HepG2 (cell line): ENCODE results near the gene PSMD1. TPM values are rescaled to one million over a fixed set of nuclear protein-coding genes. Genes with fewer than 3 reads are reported as not detected.

Source experiments
- EED ChIP-seq: sonication (generic); formaldehyde crosslinking; IDR thresholded peaks from 2 replicates; pipeline ENCODE4 v1.5.0; 2020; ENCODE audit warnings: mild to moderate bottlenecking, missing genetic modification reagents
- GTF2F1 ChIP-seq: fragments of 150-350 bp; IDR thresholded peaks from 2 replicates; pipeline ENCODE4 v1.6.1; 2014; ENCODE audit warnings: low read length
- HOXA7 ChIP-seq: sonication (generic); formaldehyde crosslinking; IDR thresholded peaks from 2 replicates; pipeline ENCODE4 v1.8.1; 2022; ENCODE audit warnings: mild to moderate bottlenecking, missing genetic modification reagents, moderate library complexity
- ISX ChIP-seq: sonication (generic); formaldehyde crosslinking; conservative IDR thresholded peaks from 2 replicates; pipeline ENCODE4 v1.5.0; 2020; ENCODE audit warnings: missing genetic modification reagents
- NR3C1 ChIP-seq: sonication (generic); formaldehyde crosslinking; IDR thresholded peaks from 2 replicates; pipeline ENCODE4 v1.4.0; 2020; ENCODE audit warnings: missing genetic modification reagents
- ZBTB21 ChIP-seq: sonication (generic); formaldehyde crosslinking; IDR thresholded peaks from 2 replicates; pipeline ENCODE4 v1.4.0; 2020; ENCODE audit warnings: missing genetic modification reagents
- ZBTB7B ChIP-seq: sonication (generic); formaldehyde crosslinking; IDR thresholded peaks from 2 replicates; pipeline ENCODE4 v1.4.0; 2020; ENCODE audit warnings: missing genetic modification reagents
- ZKSCAN5 ChIP-seq: sonication (generic); formaldehyde crosslinking; IDR thresholded peaks from 2 replicates; pipeline ENCODE4 v1.5.1; 2020; ENCODE audit warnings: mild to moderate bottlenecking, missing genetic modification reagents
- ZNF44 ChIP-seq: sonication (generic); formaldehyde crosslinking; IDR thresholded peaks from 2 replicates; pipeline ENCODE4 v1.5.1; 2020; ENCODE audit warnings: mild to moderate bottlenecking, missing genetic modification reagents
- ZNF567 ChIP-seq: sonication (generic); formaldehyde crosslinking; IDR thresholded peaks from 2 replicates; pipeline ENCODE4 v1.8.1; 2023; ENCODE audit warnings: mild to moderate bottlenecking, missing genetic modification reagents, borderline replicate concordance
- ZNF670 ChIP-seq: sonication (generic); formaldehyde crosslinking; IDR thresholded peaks from 2 replicates; pipeline ENCODE4 v1.8.0; 2022; ENCODE audit warnings: mild to moderate bottlenecking, missing genetic modification reagents, borderline replicate concordance
- ZNF766 ChIP-seq: sonication (generic); formaldehyde crosslinking; IDR thresholded peaks from 2 replicates; pipeline ENCODE4 v1.5.0; 2020; ENCODE audit warnings: missing genetic modification reagents, borderline replicate concordance
- polyA plus RNA-seq, 8 experiments: library from polyadenylated mRNA; depleted of rRNA in 3 of 8; stranded (reverse) in 7 of 8; unstranded in 1 of 8; fragments of >200 nt; fragmentation: Illumina TruSeq in 4 of 8; extraction: Trizol in 4 of 8; gene quantifications; 2 replicates each; pipeline versions ENCODE4 v1.2.1 to v1.2.3, GENCODE V29; 2011 to 2016; ENCODE audit warnings: low read depth in 4 of 8, missing spikeins in 1 of 8, mixed read lengths in 1 of 8; ENCODE audit not compliant: insufficient read depth in 1 of 8
- total RNA-seq, 5 experiments: library from RNA; depleted of rRNA; stranded (reverse); fragments of >200 nt; fragmentation: Illumina TruSeq; extraction: Trizol; gene quantifications; 2 replicates each; pipeline ENCODE4 v1.2.3, GENCODE V29; 2016; ENCODE audit warnings: low read depth in 1 of 5
- TF ChIP-seq, protein P1 (sequence below): sonication (generic); formaldehyde crosslinking; conservative IDR thresholded peaks from 2 replicates; pipeline ENCODE4 v1.4.0; 2020; ENCODE audit warnings: missing genetic modification reagents
- TF ChIP-seq, protein P2 (sequence below): sonication (generic); formaldehyde crosslinking; IDR thresholded peaks from 2 replicates; pipeline ENCODE4 v1.8.0; 2022; ENCODE audit warnings: missing genetic modification reagents, mild to moderate bottlenecking, inconsistent platforms, borderline replicate concordance
- TF ChIP-seq, protein P3 (sequence below): sonication (generic); formaldehyde crosslinking; IDR thresholded peaks from 2 replicates; pipeline ENCODE4 v1.8.1; 2023; ENCODE audit warnings: mild to moderate bottlenecking, inconsistent platforms, moderate library complexity, missing genetic modification reagents, borderline replicate concordance
- TF ChIP-seq, protein P4 (sequence below): sonication (generic); formaldehyde crosslinking; IDR thresholded peaks from 2 replicates; pipeline ENCODE4 v1.4.0; 2020; ENCODE audit warnings: missing genetic modification reagents
- TF ChIP-seq, protein P5 (sequence below), 2 experiments: sonication (generic) in 1 of 2; formaldehyde crosslinking in 1 of 2; IDR thresholded peaks; 2 replicates each; pipeline versions ENCODE4 v1.4.0 to v1.6.1; 2018 to 2020; ENCODE audit warnings: missing genetic modification reagents in 2 of 2, borderline replicate concordance in 1 of 2, low read depth in 1 of 2, mild to moderate bottlenecking in 1 of 2, missing biosample characterization in 1 of 2
- TF ChIP-seq, protein P6 (sequence below), 2 experiments: sonication (generic) in 1 of 2; formaldehyde crosslinking in 1 of 2; IDR thresholded peaks; 2 replicates each; pipeline versions ENCODE4 v1.5.1 to v1.6.1; 2011 to 2020; ENCODE audit warnings: borderline replicate concordance in 1 of 2, low read depth in 1 of 2, low read length in 1 of 2, mild to moderate bottlenecking in 1 of 2, missing genetic modification reagents in 1 of 2, moderate library complexity in 1 of 2

Gene PSMD1
- total and polyA plus RNA-seq, 2 of the 13 experiments (the other 11 are each of a cell fraction or from before 2014, with no cell fraction given): 136 to 191 TPM

DNA sequence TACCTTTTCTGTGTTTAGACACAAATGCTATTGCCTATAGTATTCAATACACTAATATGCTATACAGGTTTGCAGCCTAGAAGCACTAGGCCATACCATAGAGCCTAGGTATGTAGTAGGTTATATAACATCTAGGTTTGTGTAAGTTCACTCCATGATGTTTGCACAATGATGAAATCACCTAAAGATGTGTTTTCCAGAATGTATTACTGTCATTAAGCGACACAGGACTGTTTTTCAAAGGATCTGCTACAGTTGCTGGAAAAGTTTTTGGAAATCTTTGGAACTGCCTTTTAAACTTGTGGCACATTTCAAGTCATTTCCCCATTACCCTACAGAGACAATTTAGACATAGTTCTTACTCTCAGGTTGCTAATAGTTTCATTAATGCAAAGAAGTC lies 9.3 kb downstream of the PSMD1 start (continued):
- no peak for TF ChIP-seq HOXA7 (CRISPR knock-in tag)
- no peak for TF ChIP-seq ZNF670
- TF ChIP-seq, protein P1, sequence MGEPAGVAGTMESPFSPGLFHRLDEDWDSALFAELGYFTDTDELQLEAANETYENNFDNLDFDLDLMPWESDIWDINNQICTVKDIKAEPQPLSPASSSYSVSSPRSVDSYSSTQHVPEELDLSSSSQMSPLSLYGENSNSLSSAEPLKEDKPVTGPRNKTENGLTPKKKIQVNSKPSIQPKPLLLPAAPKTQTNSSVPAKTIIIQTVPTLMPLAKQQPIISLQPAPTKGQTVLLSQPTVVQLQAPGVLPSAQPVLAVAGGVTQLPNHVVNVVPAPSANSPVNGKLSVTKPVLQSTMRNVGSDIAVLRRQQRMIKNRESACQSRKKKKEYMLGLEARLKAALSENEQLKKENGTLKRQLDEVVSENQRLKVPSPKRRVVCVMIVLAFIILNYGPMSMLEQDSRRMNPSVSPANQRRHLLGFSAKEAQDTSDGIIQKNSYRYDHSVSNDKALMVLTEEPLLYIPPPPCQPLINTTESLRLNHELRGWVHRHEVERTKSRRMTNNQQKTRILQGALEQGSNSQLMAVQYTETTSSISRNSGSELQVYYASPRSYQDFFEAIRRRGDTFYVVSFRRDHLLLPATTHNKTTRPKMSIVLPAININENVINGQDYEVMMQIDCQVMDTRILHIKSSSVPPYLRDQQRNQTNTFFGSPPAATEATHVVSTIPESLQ (CRISPR knock-in tag): no peak
- no peak for TF ChIP-seq GTF2F1
- TF ChIP-seq ZBTB21 (CRISPR knock-in tag): no peak
- TF ChIP-seq ZNF44 (CRISPR knock-in tag): no peak
- TF ChIP-seq, protein P2, sequence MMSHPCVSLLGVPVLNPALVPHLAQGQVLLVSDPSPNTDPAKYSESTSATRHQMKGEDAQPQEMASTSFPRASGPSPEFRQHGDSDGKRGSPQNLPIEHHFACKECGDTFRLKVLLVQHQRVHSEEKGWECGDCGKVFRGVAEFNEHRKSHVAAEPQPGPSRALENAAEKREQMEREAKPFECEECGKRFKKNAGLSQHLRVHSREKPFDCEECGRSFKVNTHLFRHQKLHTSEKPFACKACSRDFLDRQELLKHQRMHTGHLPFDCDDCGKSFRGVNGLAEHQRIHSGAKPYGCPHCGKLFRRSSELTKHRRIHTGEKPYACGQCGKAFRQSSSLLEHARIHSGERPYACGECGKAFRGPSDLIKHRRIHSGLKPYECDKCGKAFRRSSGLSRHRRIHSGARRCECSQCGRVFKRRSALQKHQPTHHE: no peak
- TF ChIP-seq ZKSCAN5 (CRISPR knock-in tag): no peak
- TF ChIP-seq, protein P3, sequence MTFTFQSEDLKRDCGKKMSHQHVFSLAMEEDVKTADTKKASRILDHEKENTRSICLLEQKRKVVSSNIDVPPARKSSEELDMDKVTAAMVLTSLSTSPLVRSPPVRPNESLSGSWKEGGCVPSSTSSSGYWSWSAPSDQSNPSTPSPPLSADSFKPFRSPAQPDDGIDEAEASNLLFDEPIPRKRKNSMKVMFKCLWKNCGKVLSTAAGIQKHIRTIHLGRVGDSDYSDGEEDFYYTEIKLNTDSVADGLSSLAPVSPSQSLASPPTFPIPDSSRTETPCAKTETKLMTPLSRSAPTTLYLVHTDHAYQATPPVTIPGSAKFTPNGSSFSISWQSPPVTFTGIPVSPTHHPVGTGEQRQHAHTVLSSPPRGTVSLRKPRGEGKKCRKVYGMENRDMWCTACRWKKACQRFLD (CRISPR knock-in tag): no peak
- TF ChIP-seq, protein P4, sequence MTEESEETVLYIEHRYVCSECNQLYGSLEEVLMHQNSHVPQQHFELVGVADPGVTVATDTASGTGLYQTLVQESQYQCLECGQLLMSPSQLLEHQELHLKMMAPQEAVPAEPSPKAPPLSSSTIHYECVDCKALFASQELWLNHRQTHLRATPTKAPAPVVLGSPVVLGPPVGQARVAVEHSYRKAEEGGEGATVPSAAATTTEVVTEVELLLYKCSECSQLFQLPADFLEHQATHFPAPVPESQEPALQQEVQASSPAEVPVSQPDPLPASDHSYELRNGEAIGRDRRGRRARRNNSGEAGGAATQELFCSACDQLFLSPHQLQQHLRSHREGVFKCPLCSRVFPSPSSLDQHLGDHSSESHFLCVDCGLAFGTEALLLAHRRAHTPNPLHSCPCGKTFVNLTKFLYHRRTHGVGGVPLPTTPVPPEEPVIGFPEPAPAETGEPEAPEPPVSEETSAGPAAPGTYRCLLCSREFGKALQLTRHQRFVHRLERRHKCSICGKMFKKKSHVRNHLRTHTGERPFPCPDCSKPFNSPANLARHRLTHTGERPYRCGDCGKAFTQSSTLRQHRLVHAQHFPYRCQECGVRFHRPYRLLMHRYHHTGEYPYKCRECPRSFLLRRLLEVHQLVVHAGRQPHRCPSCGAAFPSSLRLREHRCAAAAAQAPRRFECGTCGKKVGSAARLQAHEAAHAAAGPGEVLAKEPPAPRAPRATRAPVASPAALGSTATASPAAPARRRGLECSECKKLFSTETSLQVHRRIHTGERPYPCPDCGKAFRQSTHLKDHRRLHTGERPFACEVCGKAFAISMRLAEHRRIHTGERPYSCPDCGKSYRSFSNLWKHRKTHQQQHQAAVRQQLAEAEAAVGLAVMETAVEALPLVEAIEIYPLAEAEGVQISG (CRISPR knock-in tag): no peak
- no peak for TF ChIP-seq ZBTB7B (CRISPR knock-in tag)
- TF ChIP-seq, protein P5, sequence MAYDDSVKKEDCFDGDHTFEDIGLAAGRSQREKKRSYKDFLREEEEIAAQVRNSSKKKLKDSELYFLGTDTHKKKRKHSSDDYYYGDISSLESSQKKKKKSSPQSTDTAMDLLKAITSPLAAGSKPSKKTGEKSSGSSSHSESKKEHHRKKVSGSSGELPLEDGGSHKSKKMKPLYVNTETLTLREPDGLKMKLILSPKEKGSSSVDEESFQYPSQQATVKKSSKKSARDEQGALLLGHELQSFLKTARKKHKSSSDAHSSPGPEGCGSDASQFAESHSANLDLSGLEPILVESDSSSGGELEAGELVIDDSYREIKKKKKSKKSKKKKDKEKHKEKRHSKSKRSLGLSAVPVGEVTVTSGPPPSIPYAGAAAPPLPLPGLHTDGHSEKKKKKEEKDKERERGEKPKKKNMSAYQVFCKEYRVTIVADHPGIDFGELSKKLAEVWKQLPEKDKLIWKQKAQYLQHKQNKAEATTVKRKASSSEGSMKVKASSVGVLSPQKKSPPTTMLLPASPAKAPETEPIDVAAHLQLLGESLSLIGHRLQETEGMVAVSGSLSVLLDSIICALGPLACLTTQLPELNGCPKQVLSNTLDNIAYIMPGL (CRISPR knock-in tag; IDR thresholded peaks at IDR 0.05; ENCODE audit: borderline replicate concordance in 1 of 2, low read depth in 1 of 2): peak in 1 of 2 experiments; percentile 36; a peak in 1 of 4 replicates
- no peak for TF ChIP-seq ZNF567 (CRISPR knock-in tag)
- no peak for TF ChIP-seq EED (CRISPR knock-in tag)
- TF ChIP-seq ISX (CRISPR knock-in tag): no peak
- no peak for TF ChIP-seq ZNF766 (CRISPR knock-in tag)
- TF ChIP-seq, protein P6, sequence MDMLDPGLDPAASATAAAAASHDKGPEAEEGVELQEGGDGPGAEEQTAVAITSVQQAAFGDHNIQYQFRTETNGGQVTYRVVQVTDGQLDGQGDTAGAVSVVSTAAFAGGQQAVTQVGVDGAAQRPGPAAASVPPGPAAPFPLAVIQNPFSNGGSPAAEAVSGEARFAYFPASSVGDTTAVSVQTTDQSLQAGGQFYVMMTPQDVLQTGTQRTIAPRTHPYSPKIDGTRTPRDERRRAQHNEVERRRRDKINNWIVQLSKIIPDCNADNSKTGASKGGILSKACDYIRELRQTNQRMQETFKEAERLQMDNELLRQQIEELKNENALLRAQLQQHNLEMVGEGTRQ (IDR thresholded peaks at IDR 0.05; ENCODE audit: low read depth, low read length): no peak
- TF ChIP-seq, protein P6 (CRISPR knock-in tag; IDR thresholded peaks at IDR 0.05; ENCODE audit: borderline replicate concordance): no peak
- no peak for TF ChIP-seq NR3C1 (CRISPR knock-in tag)
